ENCODE data around the gene MAGI2. TPM values are rescaled to one million over a fixed set of nuclear protein-coding genes. Genes with fewer than 3 reads are reported as not detected.

Gene MAGI2
- total RNA-seq, 1 donor = 0.42 TPM

DNA sequence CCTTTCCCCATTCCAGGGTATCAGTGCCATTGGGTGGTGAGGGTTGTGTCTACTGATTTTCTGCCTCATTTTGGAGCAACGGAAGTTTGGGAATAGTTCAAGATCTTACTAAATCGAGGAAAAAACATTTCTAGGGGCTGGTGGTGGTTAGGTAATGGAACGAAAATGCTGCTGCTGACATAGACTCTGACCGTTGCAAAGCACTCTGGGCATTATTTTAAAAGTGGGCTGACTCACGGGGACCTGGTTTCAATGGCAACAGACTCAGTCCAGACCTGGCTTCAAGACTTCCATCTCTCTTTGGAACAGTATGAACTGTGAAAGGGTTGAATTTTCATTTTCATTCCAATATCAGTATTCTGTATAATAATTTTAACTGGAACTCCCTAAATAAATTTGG is 1370.9 kb downstream of the MAGI2 start:
- Histone ChIP-seq H3K27me3 (ENCODE audit: insufficient read depth, low read length) (peaks cover 6% of the 10 kb centered on the region), H3K9me3 (ENCODE audit: low read depth, low read length) (no peaks in the 10 kb centered on the region), H3K4me1 (ENCODE audit: insufficient read depth, low read length) (no peaks in the 10 kb centered on the region), H3K4me3 (ENCODE audit: low read length) (no peak overlapping the region)

DNA sequence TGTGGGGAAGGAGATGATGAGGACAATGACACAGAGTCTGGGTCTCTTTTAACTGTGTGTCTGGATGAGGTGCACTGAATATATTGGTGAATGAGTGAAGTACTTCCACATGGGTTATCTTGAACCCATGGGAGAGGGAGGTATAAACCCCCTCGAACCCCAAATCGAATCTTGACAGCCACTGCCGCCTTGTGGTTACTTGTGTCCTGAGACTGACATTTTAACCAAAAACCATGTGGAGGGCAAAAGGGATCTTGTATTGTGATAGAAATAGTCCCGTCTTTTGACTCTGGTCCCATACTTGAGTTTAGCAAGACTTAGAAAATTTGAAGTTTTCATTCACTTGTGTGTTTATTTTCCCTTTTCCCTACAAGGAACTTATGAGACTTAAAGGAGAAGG is 1371.6 kb downstream of the MAGI2 start:
- no peaks in the 10 kb centered on the region for H3K9me3 ChIP-seq (ENCODE audit: low read depth, low read length)
- H3K4me3 ChIP-seq (ENCODE audit: low read length) = no peak overlapping the region
- H3K4me1 ChIP-seq (ENCODE audit: insufficient read depth, low read length) = no peaks in the 10 kb centered on the region
- H3K27me3 ChIP-seq (ENCODE audit: insufficient read depth, low read length) = peaks cover 6% of the 10 kb centered on the region

DNA sequence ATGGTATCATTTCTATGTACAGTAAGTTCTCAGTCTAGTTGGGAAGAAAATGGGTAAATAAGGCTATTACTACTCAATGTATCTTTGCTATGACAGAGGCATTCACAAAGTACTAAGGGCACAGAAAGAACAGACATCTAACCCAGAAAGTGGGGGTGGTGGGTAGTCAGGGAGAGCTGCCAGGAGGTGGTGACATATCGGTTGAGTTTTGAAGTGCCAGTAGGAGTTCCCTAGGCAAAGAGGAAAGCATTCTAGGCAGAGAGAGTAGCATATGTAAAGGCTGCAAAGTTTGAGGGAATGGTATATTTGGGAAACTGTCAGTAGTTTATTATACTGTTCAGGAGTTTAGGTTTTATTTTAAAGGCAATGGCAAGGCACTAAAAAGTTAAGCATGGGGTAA is 1372.1 kb downstream of the MAGI2 start:
- Histone ChIP-seq H3K9me3 (ENCODE audit: low read depth, low read length) (no peaks in the 10 kb centered on the region), H3K27me3 (ENCODE audit: insufficient read depth, low read length) (peaks cover 6% of the 10 kb centered on the region), H3K4me3 (ENCODE audit: low read length) (no peak overlapping the region), H3K4me1 (ENCODE audit: insufficient read depth, low read length) (no peaks in the 10 kb centered on the region)

DNA sequence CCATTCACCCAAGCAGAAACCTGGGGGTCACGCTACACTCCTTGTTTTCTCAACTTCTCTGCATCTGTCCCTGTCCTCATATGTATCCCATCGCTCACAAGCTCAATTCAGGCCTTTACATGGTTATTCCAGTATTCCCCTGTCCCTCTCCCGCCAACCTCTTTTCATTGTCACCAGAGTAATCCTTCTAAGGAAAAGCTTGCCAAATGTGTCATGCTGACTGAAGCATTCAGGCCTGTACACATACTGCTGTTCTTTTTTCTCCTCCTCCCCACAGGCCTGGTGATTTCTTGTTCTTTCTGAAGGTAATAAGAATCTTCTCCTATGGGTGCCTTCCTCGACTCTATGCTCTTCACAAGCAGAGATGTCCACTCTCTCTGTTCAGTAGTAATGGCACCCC is 1372.7 kb downstream of the MAGI2 start:
- H3K9me3 ChIP-seq (ENCODE audit: low read depth, low read length) = no peaks in the 10 kb centered on the region
- peaks cover 6% of the 10 kb centered on the region for H3K27me3 ChIP-seq (ENCODE audit: insufficient read depth, low read length)
- H3K4me1 ChIP-seq (ENCODE audit: insufficient read depth, low read length) = no peaks in the 10 kb centered on the region
- H3K4me3 ChIP-seq (ENCODE audit: low read length) = no peak overlapping the region

DNA sequence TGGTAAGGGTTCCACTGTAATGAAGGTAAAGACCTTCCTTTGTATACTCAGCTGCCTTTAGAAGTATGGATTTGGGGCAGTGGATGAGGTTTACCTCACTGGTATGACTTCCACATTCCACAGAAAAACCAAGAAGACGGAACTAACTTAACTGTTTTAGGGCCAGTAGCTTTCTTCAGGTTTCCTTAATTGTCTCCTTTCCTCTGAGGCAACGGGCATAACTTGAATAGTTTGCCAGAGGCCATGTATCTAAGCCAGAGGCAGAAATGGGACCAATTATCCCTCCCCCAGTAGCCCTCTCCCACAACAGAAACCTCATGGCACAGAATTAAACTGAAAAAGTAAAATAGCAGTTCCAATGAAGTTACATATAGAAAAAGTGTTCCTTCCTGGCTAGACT is 1373.2 kb downstream of the MAGI2 start:
- H3K4me1 ChIP-seq (ENCODE audit: insufficient read depth, low read length) = no peaks in the 10 kb centered on the region
- H3K9me3 ChIP-seq (ENCODE audit: low read depth, low read length) = no peaks in the 10 kb centered on the region
- H3K27me3 ChIP-seq (ENCODE audit: insufficient read depth, low read length) = peaks cover 6% of the 10 kb centered on the region
- no peak overlapping the region for H3K4me3 ChIP-seq (ENCODE audit: low read length)

DNA sequence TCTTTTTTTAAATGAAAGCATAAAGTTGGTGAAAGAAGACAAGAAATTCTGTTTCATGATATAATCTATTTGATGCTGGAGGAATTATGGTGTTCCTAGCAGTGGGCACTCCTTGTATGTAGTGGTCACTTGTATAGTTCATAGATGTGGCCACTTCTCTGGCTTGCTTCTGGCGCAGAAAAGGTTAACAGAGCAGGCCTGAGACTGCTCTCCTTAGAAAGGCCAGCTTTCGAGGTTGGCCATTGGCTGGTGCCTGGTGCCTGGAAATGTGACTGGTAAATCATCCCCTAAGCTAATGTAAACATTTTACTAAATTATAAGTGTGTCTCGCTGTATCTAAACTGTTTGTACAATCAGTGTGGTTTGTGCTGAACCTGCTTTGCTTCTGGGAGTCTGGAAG is 1378.8 kb downstream of the MAGI2 start:
- no peak overlapping the region for H3K4me3 ChIP-seq (ENCODE audit: low read length)

DNA sequence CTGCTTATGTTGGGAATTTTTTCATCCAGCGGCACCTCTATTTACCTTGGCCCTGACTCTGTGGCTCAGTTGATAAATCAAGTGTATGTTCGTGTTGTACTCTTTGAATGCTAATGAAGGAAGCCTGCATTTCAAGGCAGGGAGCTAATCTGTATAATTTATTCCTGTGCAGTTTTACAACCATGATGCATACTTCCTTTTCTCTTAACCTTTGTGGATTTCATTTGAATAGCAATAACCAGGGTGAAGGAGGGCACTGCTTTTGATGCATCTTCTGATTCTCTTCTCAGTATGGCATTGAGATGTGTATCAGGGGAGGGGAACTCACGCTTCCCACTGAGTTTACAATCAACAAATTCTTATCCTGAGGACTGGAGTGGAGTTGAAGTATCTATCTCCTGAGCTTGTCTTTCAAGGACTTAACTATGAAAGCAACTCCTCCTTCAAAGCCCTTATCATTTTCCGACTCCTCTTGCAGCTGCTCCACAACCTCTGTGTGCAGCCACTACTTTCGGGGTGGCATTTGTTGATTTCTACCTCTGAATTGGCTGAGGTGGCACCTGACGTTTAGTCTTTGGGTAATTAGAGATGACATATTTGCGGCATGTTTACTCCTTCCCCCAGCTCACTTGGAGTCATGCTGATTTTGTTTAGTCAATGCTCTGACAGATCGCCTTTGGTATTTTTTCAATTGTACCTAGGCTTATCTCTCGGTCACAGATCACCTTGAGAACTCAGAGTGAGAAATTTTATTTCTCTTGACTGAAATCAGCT is 1379.7 kb downstream of the MAGI2 start:
- Histone ChIP-seq H3K4me1 (ENCODE audit: insufficient read depth, low read length) (no peaks in the 10 kb centered on the region), H3K4me3 (ENCODE audit: low read length) (no peak overlapping the region), H3K27me3 (ENCODE audit: insufficient read depth, low read length) (no peaks in the 10 kb centered on the region), H3K9me3 (ENCODE audit: low read depth, low read length) (no peaks in the 10 kb centered on the region)

More for the DNA sequence above, 1378.8 kb downstream of the MAGI2 start:
- no peaks in the 10 kb centered on the region for H3K4me1 ChIP-seq (ENCODE audit: insufficient read depth, low read length)
- no peaks in the 10 kb centered on the region for H3K27me3 ChIP-seq (ENCODE audit: insufficient read depth, low read length)
- H3K9me3 ChIP-seq (ENCODE audit: low read depth, low read length) = no peaks in the 10 kb centered on the region

DNA sequence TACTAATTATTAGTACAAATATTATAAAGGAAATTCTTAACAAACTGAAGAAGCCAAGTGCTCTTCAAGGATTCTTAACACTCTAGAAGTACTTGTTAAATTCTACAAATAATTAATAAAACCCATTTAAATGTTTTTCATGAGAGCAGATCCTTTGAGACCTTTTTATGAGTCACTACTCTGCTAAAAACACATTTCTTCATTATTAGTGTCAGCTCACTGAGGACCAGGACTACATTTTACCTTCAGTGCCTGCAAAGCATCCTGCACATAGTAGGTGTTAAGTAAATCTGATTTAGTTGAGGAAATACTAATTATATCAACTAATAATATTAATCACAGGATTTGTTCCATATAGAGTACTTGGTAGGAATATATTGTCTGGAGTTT is 1381.3 kb downstream of the MAGI2 start:
- Histone ChIP-seq H3K4me3 (ENCODE audit: low read length) (no peak overlapping the region), H3K9me3 (ENCODE audit: low read depth, low read length) (no peaks in the 10 kb centered on the region), H3K4me1 (ENCODE audit: insufficient read depth, low read length) (no peaks in the 10 kb centered on the region), H3K27me3 (ENCODE audit: insufficient read depth, low read length) (no peaks in the 10 kb centered on the region)

DNA sequence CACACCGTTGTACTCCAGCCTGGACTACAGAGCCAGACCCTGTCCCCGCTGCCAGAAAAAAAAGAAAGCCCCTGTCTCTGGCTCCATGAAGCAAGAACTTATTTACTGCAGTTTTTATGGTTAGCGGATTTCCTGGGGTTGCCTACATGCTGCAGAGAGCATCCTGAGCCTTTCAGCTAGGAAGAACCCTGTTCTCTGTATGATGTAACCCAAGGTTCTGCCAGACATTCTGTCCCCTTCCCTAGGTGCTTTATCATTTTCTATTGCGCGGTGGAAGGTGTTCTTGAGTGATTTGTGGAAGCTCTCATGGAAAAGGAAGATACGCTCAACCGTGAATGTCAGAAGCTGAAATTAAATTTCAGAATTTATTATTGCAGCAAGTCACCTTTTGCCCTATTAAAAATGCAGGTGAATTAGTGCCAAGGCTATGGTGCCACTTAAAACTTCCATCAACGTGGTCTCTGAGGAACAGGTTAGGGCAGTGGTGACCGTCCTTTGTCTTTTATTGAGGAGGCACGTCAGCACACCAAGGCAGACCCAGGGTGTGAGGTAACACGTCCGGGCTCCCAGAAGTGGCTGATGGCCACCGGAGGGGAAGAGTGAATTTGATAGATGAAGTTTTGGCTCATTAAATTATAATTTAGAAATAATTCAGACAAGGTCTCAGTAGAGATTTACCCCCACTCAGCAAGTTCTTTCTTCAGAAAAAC is 1381.8 kb downstream of the MAGI2 start:
- H3K4me1 ChIP-seq (ENCODE audit: insufficient read depth, low read length) = no peaks in the 10 kb centered on the region
- no peak overlapping the region for H3K4me3 ChIP-seq (ENCODE audit: low read length)
- H3K27me3 ChIP-seq (ENCODE audit: insufficient read depth, low read length) = no peaks in the 10 kb centered on the region
- H3K9me3 ChIP-seq (ENCODE audit: low read depth, low read length) = no peaks in the 10 kb centered on the region

DNA sequence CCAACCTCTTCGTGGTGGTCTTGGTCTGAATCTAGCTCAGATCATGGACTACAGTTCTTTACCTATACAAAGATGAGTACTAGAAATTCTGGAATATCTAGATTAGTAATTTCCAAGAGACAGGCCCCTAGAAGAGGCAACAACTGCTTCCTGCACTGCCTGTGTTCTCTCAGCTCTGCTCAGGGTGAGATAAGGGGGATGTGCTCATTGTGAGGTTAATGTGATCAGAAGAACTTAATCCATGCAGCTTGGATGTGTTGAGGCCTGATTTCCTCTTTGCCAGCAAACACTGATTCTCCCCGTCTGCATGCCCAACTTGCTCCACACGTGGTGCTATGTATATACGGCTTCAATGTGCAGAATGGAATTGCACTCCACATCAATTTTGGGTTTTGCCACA is 1386.9 kb downstream of the MAGI2 start:
- Histone ChIP-seq H3K9me3 (ENCODE audit: low read depth, low read length) (no peaks in the 10 kb centered on the region), H3K27me3 (ENCODE audit: insufficient read depth, low read length) (no peaks in the 10 kb centered on the region), H3K4me3 (ENCODE audit: low read length) (no peak overlapping the region), H3K4me1 (ENCODE audit: insufficient read depth, low read length) (no peaks in the 10 kb centered on the region)

DNA sequence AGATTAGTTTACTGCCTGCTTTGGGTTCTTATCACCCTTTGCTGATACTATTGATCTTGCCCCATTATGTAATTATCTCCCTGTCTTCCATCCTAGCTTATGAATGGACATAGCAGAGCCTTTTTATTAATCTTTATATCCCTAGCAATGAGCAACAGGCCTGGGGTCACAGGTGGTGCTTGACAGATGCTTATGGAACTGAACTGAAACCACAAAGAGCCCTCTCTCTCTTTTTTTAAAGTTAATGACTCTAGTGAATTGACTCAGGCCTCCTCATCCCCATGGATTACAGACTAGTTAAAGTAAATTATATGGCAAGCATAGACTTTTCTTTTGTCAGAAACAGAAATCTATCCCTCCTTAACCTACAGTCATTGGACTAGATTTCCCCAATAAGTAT is 1389.7 kb downstream of the MAGI2 start:
- Histone ChIP-seq H3K4me1 (ENCODE audit: insufficient read depth, low read length) (no peaks in the 10 kb centered on the region), H3K9me3 (ENCODE audit: low read depth, low read length) (no peaks in the 10 kb centered on the region), H3K4me3 (ENCODE audit: low read length) (no peak overlapping the region), H3K27me3 (ENCODE audit: insufficient read depth, low read length) (no peaks in the 10 kb centered on the region)

DNA sequence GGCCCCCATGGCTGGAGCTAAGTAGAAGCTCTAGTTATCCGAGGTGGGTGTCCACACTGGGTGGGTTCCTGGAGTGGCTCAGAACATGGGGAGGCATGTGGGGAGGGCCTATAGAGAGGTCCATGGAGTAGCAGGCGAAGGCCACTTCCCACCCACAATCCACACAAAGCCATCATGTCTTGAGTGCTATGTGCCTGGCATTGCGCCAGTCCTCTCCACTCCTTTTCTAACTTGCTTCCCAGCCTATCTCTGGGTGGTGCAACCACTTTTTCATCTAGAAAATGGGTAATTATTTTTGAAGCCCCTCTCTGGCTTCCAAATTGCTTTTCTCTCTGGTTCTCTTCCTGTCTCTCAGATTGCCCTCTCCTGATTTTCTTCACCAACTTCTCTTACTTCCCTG is 1391.3 kb downstream of the MAGI2 start:
- no peaks in the 10 kb centered on the region for H3K27me3 ChIP-seq (ENCODE audit: insufficient read depth, low read length)

DNA sequence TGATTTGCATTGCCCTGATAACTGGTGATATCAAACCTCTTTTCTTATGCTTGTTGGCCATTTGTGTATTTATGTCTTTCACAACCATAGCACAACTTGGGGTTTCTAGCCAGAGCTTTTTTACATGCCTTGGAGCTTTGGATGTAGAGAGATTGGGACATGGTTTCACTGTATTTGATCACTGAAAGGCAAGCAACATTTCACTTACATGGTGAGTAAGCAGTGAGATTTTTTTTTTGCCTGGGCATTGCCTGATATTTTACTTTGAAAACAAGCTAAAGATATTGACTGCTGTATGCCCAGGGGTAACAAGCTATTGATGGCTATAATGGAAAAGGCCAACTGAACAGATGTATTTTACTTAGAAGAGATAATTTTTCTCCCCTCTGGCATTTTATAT is 1395.9 kb downstream of the MAGI2 start:
- Histone ChIP-seq H3K9me3 (ENCODE audit: low read depth, low read length) (no peaks in the 10 kb centered on the region), H3K4me1 (ENCODE audit: insufficient read depth, low read length) (no peaks in the 10 kb centered on the region), H3K27me3 (ENCODE audit: insufficient read depth, low read length) (no peaks in the 10 kb centered on the region), H3K4me3 (ENCODE audit: low read length) (no peak overlapping the region)

More for the DNA sequence above, 1391.3 kb downstream of the MAGI2 start:
- Histone ChIP-seq H3K4me1 (ENCODE audit: insufficient read depth, low read length) (no peaks in the 10 kb centered on the region), H3K4me3 (ENCODE audit: low read length) (no peak overlapping the region), H3K9me3 (ENCODE audit: low read depth, low read length) (no peaks in the 10 kb centered on the region)

DNA sequence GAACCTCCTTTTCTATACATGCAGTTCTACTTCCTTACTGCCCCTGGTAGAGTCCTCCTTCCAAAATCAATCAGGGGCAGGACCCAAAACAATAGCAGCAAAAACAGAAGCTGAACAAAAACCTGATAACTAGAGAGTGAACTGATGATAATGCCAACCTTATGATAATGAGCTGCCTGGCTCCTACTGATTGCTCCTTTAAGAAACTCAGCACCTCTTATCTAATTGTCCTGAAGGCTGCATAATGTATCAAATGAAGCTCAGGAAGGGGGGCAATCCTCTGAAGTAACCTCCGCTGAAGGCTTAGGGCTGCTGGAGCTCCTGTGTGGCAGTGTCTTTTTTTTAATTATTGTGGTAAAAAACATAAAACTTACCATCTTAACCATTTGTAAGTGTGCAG is 1397.9 kb downstream of the MAGI2 start:
- Histone ChIP-seq H3K27me3 (ENCODE audit: insufficient read depth, low read length) (no peaks in the 10 kb centered on the region), H3K4me1 (ENCODE audit: insufficient read depth, low read length) (no peaks in the 10 kb centered on the region), H3K4me3 (ENCODE audit: low read length) (no peak overlapping the region), H3K9me3 (ENCODE audit: low read depth, low read length) (no peaks in the 10 kb centered on the region)

DNA sequence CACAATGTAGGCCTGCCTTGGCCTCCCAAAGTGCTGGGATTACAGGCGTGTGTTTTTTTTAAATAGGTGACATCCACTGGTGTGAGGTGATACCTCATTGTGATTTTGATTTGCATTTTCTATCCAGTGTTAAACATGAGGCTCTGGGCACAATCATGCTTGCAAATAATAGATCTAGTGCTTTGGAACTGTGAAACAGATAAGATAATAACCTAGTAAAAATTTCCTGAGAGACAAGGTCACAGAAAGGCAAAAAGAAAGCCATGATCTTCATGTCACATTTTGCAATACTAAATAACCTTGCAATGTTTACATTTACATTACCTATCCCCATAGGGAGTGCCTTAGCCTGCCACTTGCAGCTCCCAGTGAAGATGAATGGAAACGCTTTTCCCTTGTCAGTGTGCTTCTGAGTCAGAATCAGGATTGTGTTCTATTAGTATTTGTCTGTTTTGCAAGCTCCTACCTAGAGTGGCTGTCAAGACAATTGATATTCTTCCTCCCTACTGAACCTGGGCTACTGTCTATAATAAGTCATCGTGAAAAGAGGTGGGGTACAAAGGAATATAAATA is 1398.4 kb downstream of the MAGI2 start:
- Histone ChIP-seq H3K9me3 (ENCODE audit: low read depth, low read length) (no peaks in the 10 kb centered on the region), H3K4me1 (ENCODE audit: insufficient read depth, low read length) (no peaks in the 10 kb centered on the region), H3K4me3 (ENCODE audit: low read length) (no peak overlapping the region), H3K27me3 (ENCODE audit: insufficient read depth, low read length) (no peaks in the 10 kb centered on the region)
